Prostate gland (tissue), 2 donors: Measurements from ENCODE around the gene SHISA4. TPM values are rescaled to one million over a fixed set of nuclear protein-coding genes. Genes with fewer than 3 reads are reported as not detected.

ENCODE experiments used
- DNase-seq: peaks from one replicate; pipeline ENCODE4 v3.0.0-alpha.2; 2019; ENCODE audit warnings: low spot score
- H3K27ac ChIP-seq, 2 donors: fragments of 200-600 bp; sonication (generic); 2 replicates each; pipeline ENCODE4 v1.5.1; 2017 to 2019
- H3K27me3 ChIP-seq: fragments of 200-600 bp; sonication (generic); replicated peaks from 2 replicates; pipeline ENCODE4 v1.5.1; 2019; ENCODE audit not compliant: insufficient read depth
- H3K36me3 ChIP-seq, 2 donors: fragments of 200-600 bp; sonication (generic); 1 replicate in 1 of 2; 2 replicates in 1 of 2; pipeline versions ENCODE4 v1.5.1 to v1.8.1; 2017 to 2019
- H3K4me1 ChIP-seq: fragments of 200-600 bp; sonication (generic); replicated peaks from 2 replicates; pipeline ENCODE4 v1.5.1; 2019
- H3K4me3 ChIP-seq, 2 donors: fragments of 200-600 bp; sonication (generic); 2 replicates each; pipeline ENCODE4 v1.5.1; 2017 to 2019
- H3K9me3 ChIP-seq: fragments of 200-600 bp; sonication (generic); 2 replicates; pipeline ENCODE4 v1.5.1; 2017
- CTCF ChIP-seq, 4 experiments: fragments of 200-600 bp in 2 of 4; fragments of 450-650 bp in 2 of 4; sonication (generic) in 2 of 4; IDR thresholded peaks; 1 replicate in 3 of 4; 2 replicates in 1 of 4; pipeline ENCODE4 v1.5.1; 2016 to 2019; ENCODE audit warnings: antibody characterized with exemption in 4 of 4, mild to moderate bottlenecking in 2 of 4, moderate library complexity in 2 of 4
- POLR2A ChIP-seq: fragments of 450-650 bp; IDR thresholded peaks from one replicate; pipeline ENCODE4 v1.6.1; 2016; ENCODE audit warnings: antibody characterized with exemption, mild to moderate bottlenecking
- POLR2AphosphoS5 ChIP-seq: sonication (generic); formaldehyde crosslinking; IDR thresholded peaks from one replicate; pipeline ENCODE4 v1.6.1; 2017; ENCODE audit warnings: antibody characterized with exemption
- WGBS: methylation state at CpG from one replicate; pipeline ENCODE4 v1.1.5; 2018; 5-methylcytosine and 5-hydroxymethylcytosine counted together
- intact Hi-C: fragments of 100-400 bp; cut with DNase I; formaldehyde crosslinking; loops from one replicate; pipeline ENCODE4 v1.14.2; 2022
- total RNA-seq, 2 donors: library from RNA; depleted of rRNA; stranded (reverse); fragments of >200 nt; gene quantifications; one replicate each; pipeline ENCODE4 v1.1.0, GENCODE V29; 2016

Gene SHISA4
- total RNA-seq, 2 donors from 2014 or later = 24.5 to 61.9 TPM

DNA sequence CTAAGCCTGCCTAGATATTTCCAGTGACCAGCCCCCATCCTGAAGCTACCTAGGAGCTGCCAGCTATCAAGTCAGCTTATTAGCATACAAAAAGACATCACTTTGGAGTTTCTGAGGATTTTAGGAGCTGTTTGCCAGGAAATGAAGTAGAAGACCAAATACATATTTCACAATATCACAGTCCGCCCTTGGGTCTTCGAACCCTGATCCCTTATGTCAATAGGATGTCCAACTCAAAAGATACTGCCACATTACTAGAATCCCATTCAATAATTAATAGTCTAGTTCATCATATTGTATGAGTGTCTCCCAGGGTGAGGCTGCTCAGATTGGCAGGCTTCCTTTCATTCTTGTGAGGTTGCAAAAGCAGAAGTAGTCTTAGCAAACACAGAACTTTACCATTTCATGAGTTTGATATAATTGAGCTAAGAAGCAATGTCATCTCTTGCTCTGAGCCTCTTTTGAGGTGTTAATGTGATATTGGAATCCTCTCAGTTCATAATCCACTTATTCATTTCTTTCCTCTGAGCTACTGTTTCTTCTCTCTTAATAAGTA lies 46.1 kb upstream of the SHISA4 start:
- TF ChIP-seq POLR2A = no peak
- DNase-seq = no peak
- intact Hi-C loops = no loop called here
- H3K27me3 ChIP-seq = no peaks in the 10 kb centered on the region
- no peak overlapping the region for H3K4me3 ChIP-seq
- no peak overlapping the region for H3K27ac ChIP-seq
- 94% methylated on average over 2 of the region's 2 CpGs for WGBS
- no peaks in the 10 kb centered on the region for H3K36me3 ChIP-seq
- no peaks in the 10 kb centered on the region for H3K9me3 ChIP-seq
- no peaks in the 10 kb centered on the region for H3K4me1 ChIP-seq

- TF ChIP-seq POLR2A (no peak), POLR2AphosphoS5 (no peak), CTCF (IDR thresholded peaks at IDR 0.05) (no peak)
These were observed 43.2 kb upstream of the SHISA4 start for GRCh38 chr1:201845331-201846083.

GRCh38 chr1:201847150-201847549 lies 41.5 kb upstream of the SHISA4 start:
- no peak for DNase-seq
- WGBS = 29% methylated on average over 1 of the region's 1 CpG
- no peaks in the 10 kb centered on the region for H3K4me1 ChIP-seq
- no peak overlapping the region for H3K27ac ChIP-seq
- no peaks in the 10 kb centered on the region for H3K27me3 ChIP-seq
- no peak for TF ChIP-seq POLR2A
- no peak for TF ChIP-seq POLR2AphosphoS5
- TF ChIP-seq CTCF (IDR thresholded peaks at IDR 0.05) = no peak
- no peaks in the 10 kb centered on the region for H3K36me3 ChIP-seq
- H3K9me3 ChIP-seq = no peaks in the 10 kb centered on the region
- intact Hi-C loops = no loop called here
- no peak overlapping the region for H3K4me3 ChIP-seq

More at GRCh38 chr1:201845331-201846083, 43.2 kb upstream of the SHISA4 start:
- no peaks in the 10 kb centered on the region for H3K9me3 ChIP-seq
- no peaks in the 10 kb centered on the region for H3K36me3 ChIP-seq
- DNase-seq = no peak
- H3K27ac ChIP-seq = no peak overlapping the region
- H3K4me1 ChIP-seq = no peaks in the 10 kb centered on the region
- intact Hi-C loops = no loop called here
- no peak overlapping the region for H3K4me3 ChIP-seq
- WGBS = 79% methylated on average over 2 of the region's 2 CpGs
- H3K27me3 ChIP-seq = no peaks in the 10 kb centered on the region

GRCh38 chr1:201848230-201848629 lies 40.5 kb upstream of the SHISA4 start:
- TF ChIP-seq POLR2AphosphoS5 (no peak), CTCF (IDR thresholded peaks at IDR 0.05) (no peak), POLR2A (no peak)
- intact Hi-C loops = no loop called here
- Histone ChIP-seq H3K4me1 (no peaks in the 10 kb centered on the region), H3K36me3 (peaks cover 0 to 6% of the 10 kb centered on the region in 2 donors), H3K27me3 (no peaks in the 10 kb centered on the region), H3K4me3 (no peak overlapping the region), H3K9me3 (no peaks in the 10 kb centered on the region), H3K27ac (no peak overlapping the region)
- no peak for DNase-seq
- whole genome bisulfite sequencing = 97% methylated on average over 6 of the region's 6 CpGs

DNA sequence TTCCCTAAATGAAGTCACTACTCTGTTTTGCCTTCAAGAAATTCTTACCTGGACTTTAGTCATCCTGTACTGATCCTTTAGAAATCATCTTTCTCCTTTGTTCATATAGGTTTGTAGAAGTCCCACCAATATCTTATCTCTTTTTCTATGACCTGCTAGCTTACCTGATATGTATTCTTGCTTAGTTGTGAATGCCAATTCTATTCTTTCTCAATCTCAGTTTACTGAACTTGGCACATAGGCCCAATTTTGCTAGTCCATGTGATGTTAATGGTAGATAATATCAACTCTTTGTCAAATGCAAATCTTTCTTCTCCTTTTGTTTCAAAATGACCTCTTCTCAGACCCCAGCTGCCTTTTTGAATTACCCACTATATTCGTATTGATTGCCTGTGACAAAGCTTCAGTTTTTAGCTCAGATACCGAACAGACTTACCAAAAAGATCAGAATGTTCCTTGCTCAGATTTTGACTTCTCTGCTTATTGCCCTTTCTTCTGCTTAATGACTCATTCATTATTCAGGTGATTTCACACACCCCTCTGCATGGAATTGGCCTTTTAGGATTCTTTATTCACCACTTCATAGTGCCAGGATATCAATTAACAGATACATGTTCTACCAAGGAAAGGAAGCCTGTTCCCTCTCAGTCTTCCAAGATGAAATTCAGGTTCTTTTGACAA lies 39.2 kb upstream of the SHISA4 start:
- peaks cover 0 to 18% of the 10 kb centered on the region in 2 donors for H3K36me3 ChIP-seq
- intact Hi-C loops = no loop called here
- H3K9me3 ChIP-seq = no peaks in the 10 kb centered on the region
- no peak overlapping the region for H3K27ac ChIP-seq
- TF ChIP-seq POLR2AphosphoS5 (no peak), POLR2A (no peak), CTCF (IDR thresholded peaks at IDR 0.05) (no peak)
- DNase-seq = no peak
- H3K27me3 ChIP-seq = no peaks in the 10 kb centered on the region
- no peaks in the 10 kb centered on the region for H3K4me1 ChIP-seq
- 42% methylated on average over 2 of the region's 2 CpGs for WGBS
- H3K4me3 ChIP-seq = no peak overlapping the region
